ENCODE results near the gene SLC1A2.

Gene SLC1A2

DNA sequence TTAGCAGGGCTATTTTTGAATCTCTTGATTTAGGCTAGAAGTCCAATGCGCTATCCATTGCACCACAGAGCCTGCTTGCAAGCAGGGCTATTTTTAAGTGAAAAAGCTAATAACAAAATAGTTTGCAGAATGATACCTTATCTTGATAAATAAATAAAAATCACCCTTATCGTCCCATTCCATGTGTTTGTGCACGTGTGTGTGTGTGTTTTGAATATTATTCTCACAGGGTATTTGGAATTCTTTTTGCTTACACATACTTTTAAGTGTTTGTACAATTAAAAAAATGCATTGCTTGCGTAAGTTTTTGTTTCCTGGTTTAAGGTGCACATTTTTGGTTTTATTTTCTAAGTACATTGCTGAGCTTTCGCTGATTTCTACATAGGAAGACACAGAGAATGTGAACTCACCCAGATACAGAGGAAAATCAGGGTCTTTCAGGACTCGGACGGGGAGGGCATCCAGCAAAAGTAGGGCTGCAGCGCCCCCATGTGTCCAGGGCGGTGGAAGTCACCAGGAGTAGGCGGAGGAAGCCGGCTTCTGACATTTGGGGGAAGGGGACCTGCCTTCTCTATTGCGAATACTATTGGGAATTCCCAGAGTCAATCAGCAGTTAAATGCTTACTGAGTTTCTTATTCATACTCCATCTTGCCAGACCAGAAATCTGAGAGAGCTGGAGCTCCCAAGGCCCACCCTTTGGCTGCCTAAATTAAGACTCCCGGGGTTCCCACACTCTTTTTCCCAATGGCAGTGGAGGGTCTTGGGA is 27.3 kb downstream of the SLC1A2 start:
- Histone ChIP-seq H3K27me3 (no peaks in the 10 kb centered on the region), H3K27ac (peak overlapping the region in 1 of 2 donors; percentile 11), H3K9me3 (no peaks in the 10 kb centered on the region), H3K4me1 (peaks cover 0 to 29% (median 14%) of the 10 kb centered on the region in 4 donors), H3K4me3 (peak overlapping the region; percentile 13 to 44), H3K36me3 (no peaks in the 10 kb centered on the region)
- peak; percentile 67 to 85 for DNase-seq
- TF ChIP-seq, protein P1, sequence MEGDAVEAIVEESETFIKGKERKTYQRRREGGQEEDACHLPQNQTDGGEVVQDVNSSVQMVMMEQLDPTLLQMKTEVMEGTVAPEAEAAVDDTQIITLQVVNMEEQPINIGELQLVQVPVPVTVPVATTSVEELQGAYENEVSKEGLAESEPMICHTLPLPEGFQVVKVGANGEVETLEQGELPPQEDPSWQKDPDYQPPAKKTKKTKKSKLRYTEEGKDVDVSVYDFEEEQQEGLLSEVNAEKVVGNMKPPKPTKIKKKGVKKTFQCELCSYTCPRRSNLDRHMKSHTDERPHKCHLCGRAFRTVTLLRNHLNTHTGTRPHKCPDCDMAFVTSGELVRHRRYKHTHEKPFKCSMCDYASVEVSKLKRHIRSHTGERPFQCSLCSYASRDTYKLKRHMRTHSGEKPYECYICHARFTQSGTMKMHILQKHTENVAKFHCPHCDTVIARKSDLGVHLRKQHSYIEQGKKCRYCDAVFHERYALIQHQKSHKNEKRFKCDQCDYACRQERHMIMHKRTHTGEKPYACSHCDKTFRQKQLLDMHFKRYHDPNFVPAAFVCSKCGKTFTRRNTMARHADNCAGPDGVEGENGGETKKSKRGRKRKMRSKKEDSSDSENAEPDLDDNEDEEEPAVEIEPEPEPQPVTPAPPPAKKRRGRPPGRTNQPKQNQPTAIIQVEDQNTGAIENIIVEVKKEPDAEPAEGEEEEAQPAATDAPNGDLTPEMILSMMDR (IDR thresholded peaks at IDR 0.05): peak; percentile 85 to 93
- intact Hi-C loops (cut with DNase I; ENCODE audit: low total_unique reads): loop anchor here (5.0 kb wide), 1 partner anchor 465 kb away; no protein-coding TSS in a partner anchor

DNA sequence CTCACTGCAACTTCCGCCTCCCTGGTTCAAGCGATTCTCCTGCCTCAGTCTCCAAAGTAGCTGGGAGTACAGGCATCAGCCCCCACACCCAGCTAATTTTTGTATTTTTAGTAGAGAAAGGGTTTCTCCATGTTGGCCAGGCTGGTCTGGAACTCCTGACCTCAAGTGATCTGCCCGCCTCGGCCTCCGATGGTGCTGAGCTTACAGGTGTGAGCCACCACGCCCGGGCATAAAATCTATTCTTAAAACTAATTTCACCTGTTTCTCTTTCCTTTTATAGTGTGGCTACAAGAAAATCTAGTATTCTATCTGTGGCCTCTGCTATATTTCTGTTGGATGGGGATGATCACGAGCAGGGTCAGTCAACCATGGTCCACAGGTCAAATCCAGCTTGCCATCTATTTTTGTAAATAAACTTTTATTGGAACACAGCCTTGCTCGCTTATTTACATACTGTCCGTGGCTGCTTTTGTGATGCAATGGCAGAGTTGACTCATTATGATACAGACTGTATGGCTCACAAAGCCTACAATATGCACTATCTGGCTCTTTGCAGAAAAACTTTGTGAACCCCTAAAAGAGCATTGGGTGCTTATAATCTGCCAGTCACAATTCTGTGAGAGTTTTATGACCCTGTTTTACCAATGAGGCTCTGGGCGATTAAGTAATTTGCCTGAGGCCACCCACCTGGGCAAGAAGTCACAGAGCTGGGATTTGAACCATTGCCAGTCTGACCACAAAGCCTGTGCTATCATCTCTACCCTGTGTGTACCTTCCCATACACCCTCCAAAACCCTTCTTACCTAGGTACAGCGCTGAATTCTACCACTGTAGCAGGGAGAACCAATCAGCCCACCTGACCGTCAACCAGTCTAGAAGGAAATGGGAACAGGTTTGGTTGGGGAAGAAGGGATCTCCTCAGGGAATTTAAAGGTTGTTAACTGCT is 28.3 kb downstream of the SLC1A2 start:
- H3K27me3 ChIP-seq: no peaks in the 10 kb centered on the region
- H3K9me3 ChIP-seq: no peaks in the 10 kb centered on the region
- intact Hi-C loops (cut with DNase I; ENCODE audit: low total_unique reads): loop anchor here (5.0 kb wide), 1 partner anchor 464 kb away; no protein-coding TSS in a partner anchor
- no peaks in the 10 kb centered on the region for H3K36me3 ChIP-seq
- H3K4me3 ChIP-seq: no peak overlapping the region
- H3K27ac ChIP-seq: peak overlapping the region in 1 of 2 donors; percentile 11
- peaks cover 0 to 32% (median 14%) of the 10 kb centered on the region in 4 donors for H3K4me1 ChIP-seq
- no peak for DNase-seq
- TF ChIP-seq, protein P1 (IDR thresholded peaks at IDR 0.05): no peak

DNA sequence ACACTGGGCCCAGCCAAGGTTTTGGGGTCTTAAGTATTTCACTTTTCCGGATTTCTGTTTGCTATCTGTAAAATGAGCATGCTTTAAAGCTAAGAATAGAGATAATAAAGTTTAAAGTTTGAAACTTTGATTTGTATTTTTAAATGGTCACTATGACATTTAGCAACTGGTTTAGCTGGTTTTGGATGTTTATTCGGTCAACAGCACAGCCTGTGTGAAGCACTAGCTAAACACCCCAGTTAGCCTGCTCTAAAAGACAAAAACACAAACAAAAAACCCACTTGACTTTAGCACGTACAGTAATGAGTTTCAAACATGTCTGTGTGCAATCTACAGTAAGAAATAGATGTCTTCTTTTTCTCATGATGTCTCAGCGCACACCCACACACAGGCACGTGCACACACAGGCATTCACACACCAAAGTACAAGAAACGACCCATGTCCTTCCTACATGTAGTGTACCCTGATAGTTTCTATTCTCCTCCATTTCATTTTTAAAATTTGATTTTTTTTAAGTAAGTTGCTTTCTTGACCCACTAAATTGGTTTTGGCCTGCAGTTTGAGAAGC is 29.4 kb downstream of the SLC1A2 start:
- intact Hi-C loops (cut with DNase I; ENCODE audit: low total_unique reads): loop anchor here (5.0 kb wide), 1 partner anchor 463 kb away; no protein-coding TSS in a partner anchor
- TF ChIP-seq, protein P1 (IDR thresholded peaks at IDR 0.05): no peak
- H3K4me3 ChIP-seq: no peak overlapping the region
- no peaks in the 10 kb centered on the region for H3K9me3 ChIP-seq
- no peaks in the 10 kb centered on the region for H3K36me3 ChIP-seq
- no peak for DNase-seq
- H3K27me3 ChIP-seq: no peaks in the 10 kb centered on the region
- H3K4me1 ChIP-seq: peaks cover 0 to 32% (median 14%) of the 10 kb centered on the region in 4 donors
- H3K27ac ChIP-seq: no peak overlapping the region

DNA sequence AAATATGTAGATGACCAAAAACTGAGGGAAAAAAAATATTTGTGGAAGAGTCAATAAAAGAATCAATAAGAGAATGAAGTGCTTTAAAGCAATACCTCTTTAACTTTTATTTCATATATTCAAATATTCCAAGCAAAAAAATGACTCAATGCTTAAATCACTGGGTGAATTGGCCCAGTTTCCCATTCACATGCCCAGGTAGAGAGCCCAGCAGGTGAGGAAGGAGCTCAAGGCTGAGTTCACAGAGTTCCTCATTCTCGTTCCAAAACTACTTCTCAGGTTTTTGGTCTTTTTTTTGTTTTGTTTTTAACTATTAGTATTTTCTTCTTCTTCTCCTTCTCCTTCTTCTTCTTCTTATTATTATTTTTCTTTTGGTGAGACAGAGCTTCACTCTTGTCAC is 30.2 kb downstream of the SLC1A2 start:
- TF ChIP-seq, protein P1 (IDR thresholded peaks at IDR 0.05): no peak
- Histone ChIP-seq H3K36me3 (no peaks in the 10 kb centered on the region), H3K9me3 (no peaks in the 10 kb centered on the region), H3K4me1 (peaks cover 0 to 32% (median 14%) of the 10 kb centered on the region in 4 donors), H3K27me3 (no peaks in the 10 kb centered on the region), H3K27ac (no peak overlapping the region), H3K4me3 (no peak overlapping the region)
- intact Hi-C loops (cut with DNase I; ENCODE audit: low total_unique reads): no loop called here
- DNase-seq: no peak

DNA sequence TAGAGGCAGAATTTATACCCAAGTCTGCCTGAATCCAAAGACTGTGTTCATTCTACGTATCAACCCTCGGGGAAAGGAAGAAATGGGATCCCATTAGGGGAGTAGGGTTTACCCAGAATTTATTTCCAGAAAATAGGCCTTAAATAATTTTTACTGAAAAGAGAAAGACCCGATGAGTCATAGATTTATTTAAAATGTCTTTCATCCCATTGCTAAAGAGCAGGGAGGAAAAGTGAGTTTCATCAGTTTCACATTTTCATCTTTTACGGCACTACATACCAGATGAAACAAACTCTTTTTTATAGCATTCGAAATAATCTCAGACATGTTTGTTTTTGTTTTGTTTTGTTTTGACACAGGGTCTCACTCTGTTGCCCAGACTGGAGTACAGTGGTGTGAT is 31.3 kb downstream of the SLC1A2 start:
- no peak for DNase-seq
- H3K27me3 ChIP-seq: no peaks in the 10 kb centered on the region
- TF ChIP-seq, protein P1 (IDR thresholded peaks at IDR 0.05): no peak
- intact Hi-C loops (cut with DNase I; ENCODE audit: low total_unique reads): no loop called here
- H3K4me1 ChIP-seq: peaks cover 0 to 32% (median 14%) of the 10 kb centered on the region in 4 donors
- H3K36me3 ChIP-seq: no peaks in the 10 kb centered on the region
- H3K4me3 ChIP-seq: no peak overlapping the region
- no peaks in the 10 kb centered on the region for H3K9me3 ChIP-seq
- H3K27ac ChIP-seq: peak overlapping the region in 1 of 2 donors; percentile 12

Data from tibial artery (tissue), 4 donors.